Keratinocyte (primary cell): ENCODE results near the gene TMBIM1. TPM values are rescaled to one million over a fixed set of nuclear protein-coding genes. Genes with fewer than 3 reads are reported as not detected.

Experiments used
- DNase-seq: peaks from one replicate; pipeline ENCODE4 v3.0.0-alpha.2; 2011; ENCODE audit warnings: low read depth, missing footprints, low spot score
- FAIRE-seq: peaks from 2 replicates; lab custom pipeline; 2011; peaks lifted over from hg19 to GRCh38; lab: Jason Lieb, UNC
- H2AFZ ChIP-seq: 2 replicates; pipeline ENCODE4 v1.6.0; 2012; ENCODE audit warnings: low read length, control low read depth, inconsistent platforms; ENCODE audit not compliant: control insufficient read depth
- H3K27ac ChIP-seq: 2 replicates; pipeline ENCODE4 v1.5.1; 2011; ENCODE audit warnings: low read length; ENCODE audit not compliant: control insufficient read depth, insufficient read depth
- H3K27me3 ChIP-seq: 3 replicates; pipeline ENCODE4 v1.6.0; 2011; ENCODE audit warnings: low read length; ENCODE audit not compliant: control insufficient read depth, insufficient read depth; ENCODE audit errors: extremely low read depth
- H3K36me3 ChIP-seq, 2 experiments: 2 replicates in 1 of 2; 3 replicates in 1 of 2; pipeline ENCODE4 v1.5.1; 2011; ENCODE audit warnings: low read length in 2 of 2, mild to moderate bottlenecking in 1 of 2; ENCODE audit not compliant: control insufficient read depth in 2 of 2, insufficient read depth in 2 of 2; ENCODE audit errors: extremely low read depth in 1 of 2
- H3K4me1 ChIP-seq: 3 replicates; pipeline ENCODE4 v1.5.1; 2011; ENCODE audit warnings: low read length; ENCODE audit not compliant: control insufficient read depth, insufficient read depth; ENCODE audit errors: extremely low read depth
- H3K4me2 ChIP-seq: 3 replicates; pipeline ENCODE4 v1.6.0; 2011; ENCODE audit warnings: low read depth, low read length; ENCODE audit not compliant: control insufficient read depth, insufficient read depth; ENCODE audit errors: extremely low read depth
- H3K4me3 ChIP-seq, 3 experiments: fragments of 200-600 bp in 1 of 3; sonication (generic) in 1 of 3; 2 replicates in 2 of 3; 3 replicates in 1 of 3; pipeline ENCODE4 v1.5.1; 2011 to 2016; ENCODE audit warnings: low read length in 3 of 3, mild to moderate bottlenecking in 3 of 3, control low read depth in 2 of 3, inconsistent platforms in 1 of 3, low read depth in 1 of 3, mixed read lengths in 1 of 3, mixed run types in 1 of 3, moderate library complexity in 1 of 3; ENCODE audit not compliant: control insufficient read depth in 2 of 3, insufficient read depth in 2 of 3; ENCODE audit errors: extremely low read depth in 1 of 3
- H3K79me2 ChIP-seq: 2 replicates; pipeline ENCODE4 v1.6.0; 2012; ENCODE audit warnings: low read length; ENCODE audit not compliant: control insufficient read depth, insufficient read depth
- H3K9ac ChIP-seq: 3 replicates; pipeline ENCODE4 v1.6.0; 2011; ENCODE audit warnings: low read length; ENCODE audit not compliant: control insufficient read depth, insufficient read depth; ENCODE audit errors: extremely low read depth
- H3K9me1 ChIP-seq: 3 replicates; pipeline ENCODE4 v1.6.0; 2011; ENCODE audit warnings: low read length; ENCODE audit not compliant: control insufficient read depth, insufficient read depth; ENCODE audit errors: extremely low read depth
- H3K9me3 ChIP-seq: 2 replicates; pipeline ENCODE4 v1.5.1; 2012; ENCODE audit warnings: low read depth, low read length; ENCODE audit not compliant: control insufficient read depth
- H4K20me1 ChIP-seq: 3 replicates; pipeline ENCODE4 v1.6.0; 2011; ENCODE audit warnings: low read length; ENCODE audit not compliant: control insufficient read depth, insufficient read depth; ENCODE audit errors: extremely low read depth
- CTCF ChIP-seq, 3 experiments: IDR thresholded peaks in 1 of 3; conservative IDR thresholded peaks in 1 of 3; optimal IDR thresholded peaks in 1 of 3; 2 replicates in 2 of 3; 3 replicates in 1 of 3; pipeline versions ENCODE3 to v1.5.1; 2011; ENCODE audit warnings: low read length in 3 of 3, mild to moderate bottlenecking in 3 of 3, moderate library complexity in 2 of 3, control low read depth in 1 of 3, inconsistent platforms in 1 of 3; ENCODE audit not compliant: insufficient read depth in 2 of 3; ENCODE audit errors: extremely low read depth in 1 of 3
- EZH2 ChIP-seq: IDR thresholded peaks from one replicate; pipeline ENCODE4 v1.6.1; 2012; ENCODE audit warnings: inconsistent platforms, mild to moderate bottlenecking, low read length, moderate library complexity
- dilution Hi-C: fragments of 300-500 bp; cut with MboI; formaldehyde crosslinking; loops from one replicate; pipeline ENCODE4 v1.7.0; 2020; ENCODE audit warnings: low sequenced_read_pairs; ENCODE audit not compliant: extremely low pct_ligation_motif_present
- polyA plus RNA-seq, 5 experiments: library from polyadenylated mRNA; depleted of rRNA in 3 of 5; stranded (reverse) in 3 of 5; stranded (forward) in 1 of 5; unstranded in 1 of 5; fragments of >200 nt; gene quantifications; 1 replicate in 1 of 5; 2 replicates in 3 of 5; 3 replicates in 1 of 5; pipeline versions ENCODE4 v1.2.1 to v1.2.3, GENCODE V29; 2011 to 2012; ENCODE audit warnings: missing spikeins in 2 of 5, low read depth in 1 of 5, low replicate concordance in 1 of 5

The TMBIM1 gene
- polyA plus RNA-seq, 1 donor (not counting 4 experiments of a cell fraction or from before 2014, with no cell fraction given) = 609 TPM

- Histone ChIP-seq H3K4me1 (peaks cover 3% of the 10 kb centered on the region), H3K4me3 (no peak overlapping the region), H2AFZ (no peak overlapping the region), H3K27me3 (no peaks in the 10 kb centered on the region), H4K20me1 (no peaks in the 10 kb centered on the region), H3K9me1 (no peaks in the 10 kb centered on the region), H3K4me2 (no peak overlapping the region), H3K79me2 (no peaks in the 10 kb centered on the region), H3K9ac (no peak overlapping the region), H3K27ac (no peak overlapping the region), H3K9me3 (no peaks in the 10 kb centered on the region), H3K36me3 (no peaks in the 10 kb centered on the region)
- dilution Hi-C loops = no loop called here
- DNase-seq = no peak
- FAIRE-seq = no peak
- no peak for TF ChIP-seq EZH2
- TF ChIP-seq CTCF (optimal IDR thresholded peaks at IDR 0.05 in 1 of 3, IDR thresholded peaks at IDR 0.05 in 1 of 3, conservative IDR thresholded peaks at IDR 0.05 in 1 of 3; ENCODE audit: extremely low read depth in 1 of 3, insufficient read depth in 2 of 3, low read length in 3 of 3) = no peak
Measured at GRCh38 chr2:218329027-218329825, 36.9 kb upstream of the TMBIM1 start.

GRCh38 chr2:218328294-218328693 is 36.0 kb upstream of the TMBIM1 start:
- Histone ChIP-seq H3K79me2 (no peaks in the 10 kb centered on the region), H3K4me2 (no peak overlapping the region), H3K9me1 (no peaks in the 10 kb centered on the region), H3K27me3 (no peaks in the 10 kb centered on the region), H3K4me3 (no peak overlapping the region), H3K9ac (no peak overlapping the region), H3K9me3 (no peaks in the 10 kb centered on the region), H3K36me3 (no peaks in the 10 kb centered on the region), H2AFZ (no peak overlapping the region), H3K27ac (no peak overlapping the region), H3K4me1 (peaks cover 8% of the 10 kb centered on the region), H4K20me1 (no peaks in the 10 kb centered on the region)
- dilution Hi-C loops = no loop called here
- FAIRE-seq (no peak), DNase-seq (no peak)
- no peak for TF ChIP-seq EZH2
